Panc1 (cell line): ENCODE measurements around the gene HDAC11.

Source experiments
- CTCF ChIP-seq: fragments of 450-650 bp; IDR thresholded peaks from 2 replicates; pipeline ENCODE4 v1.5.1; 2017; ENCODE audit warnings: mild to moderate bottlenecking
- POLR2AphosphoS5 ChIP-seq: IDR thresholded peaks from 2 replicates; pipeline ENCODE4 v1.6.1; 2012; ENCODE audit warnings: mild to moderate bottlenecking, low read depth, low read length, moderate library complexity

- no peak for TF ChIP-seq CTCF
- no peak for TF ChIP-seq POLR2AphosphoS5
Measured at GRCh38 chr3:13466781-13467180, 13.3 kb upstream of the HDAC11 start.
